IMR-90 (cell line): ENCODE data around the gene DNAJC17. TPM values are rescaled to one million over a fixed set of nuclear protein-coding genes. Genes with fewer than 3 reads are reported as not detected.

ENCODE experiments used
- ATAC-seq: fragments of 200-7000 bp; cut with Tn5 transposase; 2 replicates; pipeline ENCODE4 v1.9.1; 2020; ENCODE audit warnings: low read depth, mild to moderate bottlenecking, moderate library complexity
- BruUV-seq: library from RNA; stranded (reverse); fragments of 400-500 nt; replicated peaks from 2 replicates; lab custom pipeline; 2021; lab: Mats Ljungman, UMichigan
- CTCF ChIA-PET: fragments of 300-600 bp; formaldehyde crosslinking; extraction: SDS; loops from one replicate; lab custom pipeline; 2021; ENCODE audit warnings: antibody characterized with exemption; lab: Yijun Ruan, JAX
- POLR2A ChIA-PET: fragments of 300-600 bp; sonication (Branson Sonifier 250); formaldehyde crosslinking; loops from one replicate; lab custom pipeline; 2022; ENCODE audit warnings: antibody characterized with exemption; ENCODE audit not compliant: unreplicated experiment; lab: Charles Lee
- DNase-seq: peaks from one replicate; pipeline ENCODE4 v3.0.0; 2013
- H2AFZ ChIP-seq: replicated peaks from 2 replicates; pipeline ENCODE3; 2013; ENCODE audit warnings: low read length, mild to moderate bottlenecking; ENCODE audit not compliant: poor library complexity
- H2AK5ac ChIP-seq: 2 replicates; pipeline ENCODE4 v1.6.1; 2013; ENCODE audit warnings: low read depth, low read length, inconsistent platforms
- H2AK9ac ChIP-seq: replicated peaks from 2 replicates; pipeline ENCODE3; 2013; ENCODE audit warnings: mild to moderate bottlenecking, low read depth, low read length, moderate library complexity; ENCODE audit not compliant: poor library complexity
- H2BK120ac ChIP-seq: 2 replicates; pipeline ENCODE4 v1.6.1; 2013; ENCODE audit warnings: low read depth, low read length, inconsistent platforms
- H2BK15ac ChIP-seq: 3 replicates; pipeline ENCODE4 v1.6.1; 2013; ENCODE audit warnings: low read depth, low read length, inconsistent platforms
- H2BK20ac ChIP-seq: 2 replicates; pipeline ENCODE4 v1.6.1; 2013; ENCODE audit warnings: low read depth, mild to moderate bottlenecking, inconsistent platforms, low read length, moderate library complexity
- H2BK5ac ChIP-seq: 2 replicates; pipeline ENCODE4 v1.6.1; 2013; ENCODE audit warnings: mild to moderate bottlenecking, low read depth, low read length, inconsistent platforms; ENCODE audit not compliant: poor library complexity, severe bottlenecking
- H3K14ac ChIP-seq: replicated peaks from 2 replicates; pipeline ENCODE4 v1.6.1; 2013; ENCODE audit warnings: low read depth, low read length, inconsistent platforms
- H3K18ac ChIP-seq: 2 replicates; pipeline ENCODE4 v1.6.1; 2013; ENCODE audit warnings: low read depth, low read length, control low read depth
- H3K23ac ChIP-seq: 2 replicates; pipeline ENCODE4 v1.6.1; 2013; ENCODE audit warnings: low read depth, low read length, inconsistent platforms
- H3K27ac ChIP-seq: 2 replicates; pipeline ENCODE4 v1.5.1; 2013; ENCODE audit warnings: mild to moderate bottlenecking, control low read depth, low read length; ENCODE audit not compliant: insufficient read depth
- H3K27me3 ChIP-seq: 2 replicates; pipeline ENCODE4 v1.6.1; 2013; ENCODE audit warnings: low read length; ENCODE audit not compliant: control insufficient read depth, insufficient read depth
- H3K36me3 ChIP-seq: 2 replicates; pipeline ENCODE4 v1.6.1; 2013; ENCODE audit warnings: low read length, mixed read lengths; ENCODE audit not compliant: control insufficient read depth, insufficient read depth
- H3K4ac ChIP-seq: 2 replicates; pipeline ENCODE4 v1.6.1; 2013; ENCODE audit warnings: low read depth, low read length, inconsistent platforms
- H3K4me1 ChIP-seq: 2 replicates; pipeline ENCODE4 v1.6.1; 2013; ENCODE audit warnings: low read length, mixed read lengths; ENCODE audit not compliant: control insufficient read depth, insufficient read depth
- H3K4me2 ChIP-seq: 2 replicates; pipeline ENCODE4 v1.6.1; 2013; ENCODE audit warnings: low read depth, mild to moderate bottlenecking, control low read depth, low read length, moderate library complexity
- H3K4me3 ChIP-seq: 2 replicates; pipeline ENCODE4 v1.5.1; 2013; ENCODE audit warnings: low read depth, mild to moderate bottlenecking, control low read depth, low read length, moderate library complexity; ENCODE audit not compliant: insufficient read depth
- H3K56ac ChIP-seq: 2 replicates; pipeline ENCODE4 v1.6.1; 2013; ENCODE audit warnings: low read length, inconsistent platforms; ENCODE audit not compliant: insufficient read depth; ENCODE audit errors: extremely low read depth
- H3K79me1 ChIP-seq, 2 experiments: 2 replicates each; pipeline ENCODE4 v1.6.1; 2013; ENCODE audit warnings: low read length in 2 of 2, inconsistent platforms in 1 of 2, low read depth in 1 of 2
- H3K9ac ChIP-seq: 2 replicates; pipeline ENCODE4 v1.6.1; 2013; ENCODE audit warnings: low read depth, low read length, control low read depth
- H3K9me1 ChIP-seq: 2 replicates; pipeline ENCODE4 v1.6.1; 2013; ENCODE audit warnings: low read length, inconsistent platforms; ENCODE audit not compliant: insufficient read depth
- H3K9me3 ChIP-seq: 2 replicates; pipeline ENCODE4 v1.6.1; 2013; ENCODE audit warnings: low read length; ENCODE audit not compliant: control insufficient read depth, insufficient read depth
- H4K20me1 ChIP-seq: 2 replicates; pipeline ENCODE4 v1.6.1; 2013; ENCODE audit warnings: low read length, inconsistent platforms; ENCODE audit not compliant: insufficient read depth
- H4K5ac ChIP-seq: 2 replicates; pipeline ENCODE4 v1.6.1; 2013; ENCODE audit warnings: mild to moderate bottlenecking, low read depth, low read length, control low read depth
- H4K8ac ChIP-seq, 2 experiments: 2 replicates each; pipeline ENCODE4 v1.6.1; 2013; ENCODE audit warnings: low read depth in 2 of 2, low read length in 2 of 2, control low read depth in 1 of 2, inconsistent platforms in 1 of 2
- H4K91ac ChIP-seq: 2 replicates; pipeline ENCODE4 v1.6.1; 2013; ENCODE audit warnings: low read depth, low read length, inconsistent platforms; ENCODE audit not compliant: insufficient read depth
- CHD1 ChIP-seq: IDR thresholded peaks from 2 replicates; pipeline ENCODE4 v1.6.1; 2012; ENCODE audit warnings: low read depth, low read length, improper control_type of control experiment
- MXI1 ChIP-seq: IDR thresholded peaks from 2 replicates; pipeline ENCODE4 v1.6.1; 2012; ENCODE audit warnings: low read depth, mild to moderate bottlenecking, low read length, moderate library complexity, borderline replicate concordance
- POLR2A ChIP-seq: IDR thresholded peaks from 2 replicates; pipeline ENCODE4 v1.6.1; 2012; ENCODE audit warnings: mild to moderate bottlenecking, low read depth, low read length
- RAD21 ChIP-seq: IDR thresholded peaks from 2 replicates; pipeline ENCODE4 v1.6.1; 2012; ENCODE audit warnings: low read length, improper control_type of control experiment
- RCOR1 ChIP-seq: IDR thresholded peaks from 2 replicates; pipeline ENCODE4 v1.6.1; 2012; ENCODE audit warnings: mild to moderate bottlenecking, low read length, improper control_type of control experiment; ENCODE audit not compliant: insufficient replicate concordance
- RFX5 ChIP-seq: IDR thresholded peaks from 2 replicates; pipeline ENCODE4 v1.8.0; 2012; ENCODE audit warnings: low read depth, mild to moderate bottlenecking, low read length, moderate library complexity
- WGBS, 2 experiments: methylation state at CpG; one replicate each; pipeline versions ENCODE4 v1.1.5 to v1.1.7; 2013; ENCODE audit warnings: missing lambda C conversion rate in 2 of 2; ENCODE audit not compliant: insufficient read length in 1 of 2; ENCODE audit errors: extremely low coverage in 2 of 2; 5-methylcytosine and 5-hydroxymethylcytosine counted together
- dilution Hi-C: fragments of 300-500 bp; cut with HindIII; formaldehyde crosslinking; loops from one replicate; pipeline ENCODE4 v1.14.3; 2018; ENCODE audit warnings: low sequenced_read_pairs; ENCODE audit not compliant: unreplicated experiment
- in situ Hi-C: fragments of 300-500 bp; cut with MboI; formaldehyde crosslinking; loops from 3 replicates; pipeline ENCODE4 v1.14.3; 2019; ENCODE audit warnings: low sequenced_read_pairs, inconsistent platforms, mixed read lengths
- intact Hi-C: fragments of 100-400 bp; cut with micrococcal nuclease; formaldehyde crosslinking; loops from 2 replicates; pipeline ENCODE4 v1.10.0; 2022
- polyA plus RNA-seq, 3 experiments: library from polyadenylated mRNA; depleted of rRNA; stranded (reverse); fragments of >200 nt; gene quantifications; 2 replicates each; pipeline ENCODE4 v1.2.3, GENCODE V29; 2012; ENCODE audit warnings: low replicate concordance in 1 of 3
- total RNA-seq: library from RNA; depleted of rRNA; stranded (reverse); fragments of >200 nt; gene quantifications from 2 replicates; pipeline ENCODE4 v1.2.3, GENCODE V29; 2012
- TF ChIP-seq, protein P1 (sequence below): fragments of 150-350 bp; IDR thresholded peaks from 2 replicates; pipeline ENCODE4 v1.6.1; 2016; ENCODE audit warnings: low read depth, mild to moderate bottlenecking, low read length, moderate library complexity, borderline replicate concordance

Gene DNAJC17
- total and polyA plus RNA-seq, 2 of the 4 experiments (the other 2 are of a cell fraction): 58.6 to 107 TPM

DNA sequence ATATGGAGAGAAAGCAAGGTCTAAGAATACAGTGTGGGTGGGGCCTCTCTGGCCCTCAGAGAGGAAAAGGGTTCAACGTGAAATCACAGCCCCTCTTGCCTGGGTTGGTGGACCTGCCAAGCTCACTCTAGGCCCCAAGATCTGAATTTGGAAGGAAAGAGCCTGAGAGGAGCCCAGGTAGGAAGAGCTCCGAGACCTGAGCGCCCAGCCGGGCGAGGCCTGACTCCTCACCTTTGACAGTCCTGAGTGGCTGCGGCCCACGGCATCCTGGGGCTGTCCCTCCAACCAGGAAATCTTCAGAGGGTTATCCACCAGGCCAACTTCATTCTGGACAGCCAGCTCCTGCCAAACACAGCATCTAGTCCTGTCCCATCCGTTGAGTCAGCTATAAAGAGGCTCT lies 33.8 kb downstream of the DNAJC17 start:
- no peak overlapping the region for H4K5ac ChIP-seq
- H3K9me3 ChIP-seq: no peaks in the 10 kb centered on the region
- no peak overlapping the region for H4K91ac ChIP-seq
- H3K4me3 ChIP-seq: no peak overlapping the region
- H2BK120ac ChIP-seq: no peak overlapping the region
- H3K79me1 ChIP-seq: no peaks in the 10 kb centered on the region
- WGBS, 2 experiments: 100% methylated on average over 5 of the region's 8 CpGs; no CpG with 5 or more reads in 1 of the 2 experiments
- no peak overlapping the region for H2AK5ac ChIP-seq
- no peaks in the 10 kb centered on the region for H4K20me1 ChIP-seq
- H3K4me1 ChIP-seq: no peaks in the 10 kb centered on the region; the same call in 1 of the 2 replicates
- no peak overlapping the region for H2BK5ac ChIP-seq
- H3K9ac ChIP-seq: no peak overlapping the region
- intact Hi-C loops: no loop called here
- no peak overlapping the region for H2AFZ ChIP-seq
- no peak overlapping the region for H3K14ac ChIP-seq
- H2BK15ac ChIP-seq: no peak overlapping the region
- ChIA-PET CTCF (no interaction called here), POLR2A (no interaction called here)
- H2AK9ac ChIP-seq: no peak overlapping the region
- no peak overlapping the region for H3K56ac ChIP-seq
- no peak overlapping the region for H2BK20ac ChIP-seq
- H3K27me3 ChIP-seq: no peaks in the 10 kb centered on the region
- no peaks in the 10 kb centered on the region for H3K9me1 ChIP-seq
- no peak overlapping the region for H3K4ac ChIP-seq
- H3K4me2 ChIP-seq: no peak overlapping the region
- H3K27ac ChIP-seq: no peak overlapping the region
- dilution Hi-C loops: no loop called here
- DNase-seq (no peak), ATAC-seq (no peak)
- no peak overlapping the region for H3K23ac ChIP-seq
- H3K18ac ChIP-seq: no peak overlapping the region
- no peak overlapping the region for H4K8ac ChIP-seq
- TF ChIP-seq CHD1 (no peak), RFX5 (no peak), MXI1 (no peak), RAD21 (no peak), RCOR1 (no peak), POLR2A (no peak)
- TF ChIP-seq, protein P1, sequence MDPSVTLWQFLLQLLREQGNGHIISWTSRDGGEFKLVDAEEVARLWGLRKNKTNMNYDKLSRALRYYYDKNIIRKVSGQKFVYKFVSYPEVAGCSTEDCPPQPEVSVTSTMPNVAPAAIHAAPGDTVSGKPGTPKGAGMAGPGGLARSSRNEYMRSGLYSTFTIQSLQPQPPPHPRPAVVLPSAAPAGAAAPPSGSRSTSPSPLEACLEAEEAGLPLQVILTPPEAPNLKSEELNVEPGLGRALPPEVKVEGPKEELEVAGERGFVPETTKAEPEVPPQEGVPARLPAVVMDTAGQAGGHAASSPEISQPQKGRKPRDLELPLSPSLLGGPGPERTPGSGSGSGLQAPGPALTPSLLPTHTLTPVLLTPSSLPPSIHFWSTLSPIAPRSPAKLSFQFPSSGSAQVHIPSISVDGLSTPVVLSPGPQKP: no peak
- in situ Hi-C loops: no loop called here
- no TSS peak for BruUV-seq
- H3K36me3 ChIP-seq: peaks cover 54% of the 10 kb centered on the region
